Measurements from ENCODE around the gene THSD7A.

THSD7A gene

DNA sequence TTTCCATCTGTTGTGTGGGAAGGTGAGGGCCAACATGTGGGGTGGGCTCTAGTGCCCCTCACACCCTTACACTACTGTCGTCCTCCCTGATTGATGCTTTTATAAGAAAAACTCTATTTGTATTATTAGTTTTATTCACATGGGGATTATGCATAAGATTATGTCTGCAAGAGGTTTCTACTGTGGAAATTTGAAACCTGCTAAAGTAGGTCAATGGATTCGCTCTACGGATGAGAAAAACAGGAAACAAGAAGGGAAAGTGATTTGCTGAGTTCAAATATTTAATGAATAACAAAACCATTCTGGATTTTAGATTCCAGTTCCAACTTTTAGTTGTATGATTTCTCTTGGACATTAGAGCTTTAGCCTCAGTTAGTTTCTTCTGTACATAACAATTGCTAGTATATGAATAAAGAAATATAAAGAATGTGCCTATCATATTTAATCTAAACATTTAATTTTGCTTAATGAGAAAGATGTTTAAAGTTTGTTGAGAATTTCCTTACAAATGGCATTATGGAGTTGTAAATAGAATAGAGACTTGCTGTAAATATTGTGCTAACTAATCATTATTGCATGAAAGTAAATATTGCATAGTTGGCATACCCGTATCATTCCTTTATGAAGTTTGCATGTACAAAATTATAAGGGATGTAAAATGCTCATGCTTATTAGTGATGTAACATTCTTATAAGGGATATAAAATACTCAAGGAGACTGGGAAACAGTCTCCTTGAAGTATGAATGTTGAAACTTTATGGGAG lies 193.8 kb downstream of the THSD7A start:
- no peak for DNase-seq (ENCODE audit: low read depth)

DNA sequence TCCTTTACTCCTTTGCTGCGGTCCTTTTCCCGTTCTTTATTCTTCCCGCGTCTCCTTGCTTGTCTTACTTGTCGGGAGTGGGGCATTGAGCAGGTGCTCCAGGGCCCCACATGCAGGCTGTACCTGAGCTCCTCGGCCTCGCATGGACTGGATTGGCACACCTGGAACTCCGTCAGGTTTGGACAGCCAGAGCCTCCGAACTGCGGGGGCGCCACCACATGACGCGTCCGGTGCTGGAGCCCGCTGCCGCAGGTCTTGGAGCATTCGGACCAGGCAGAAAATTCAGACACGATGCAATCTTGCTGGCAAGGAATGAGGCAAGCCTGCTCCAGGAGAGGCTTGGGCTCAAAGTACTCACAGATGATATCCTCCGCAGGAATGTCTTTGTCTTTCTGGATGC lies 195.7 kb downstream of the THSD7A start:
- no peak for DNase-seq (ENCODE audit: low read depth)

DNA sequence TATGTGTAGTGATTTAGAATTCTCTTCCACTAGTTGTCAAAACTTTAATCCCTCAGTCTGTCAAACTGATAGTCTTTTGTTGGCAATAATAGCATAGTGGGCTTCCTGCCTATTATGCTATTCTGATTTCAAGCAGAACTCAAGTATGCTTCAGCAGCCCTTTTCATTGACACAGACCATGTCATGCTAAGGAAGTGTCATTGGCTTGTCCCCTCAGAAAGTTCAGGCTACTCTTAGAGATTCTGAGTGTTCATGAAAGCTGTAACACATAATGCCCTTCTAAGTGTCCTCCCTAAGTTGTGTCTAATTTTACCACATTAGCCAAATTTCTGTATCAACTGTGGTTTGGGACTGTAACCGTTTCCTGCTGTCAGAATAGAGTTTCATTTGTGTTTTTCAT lies 198.7 kb downstream of the THSD7A start:
- DNase-seq (ENCODE audit: low read depth), result no peak

DNA sequence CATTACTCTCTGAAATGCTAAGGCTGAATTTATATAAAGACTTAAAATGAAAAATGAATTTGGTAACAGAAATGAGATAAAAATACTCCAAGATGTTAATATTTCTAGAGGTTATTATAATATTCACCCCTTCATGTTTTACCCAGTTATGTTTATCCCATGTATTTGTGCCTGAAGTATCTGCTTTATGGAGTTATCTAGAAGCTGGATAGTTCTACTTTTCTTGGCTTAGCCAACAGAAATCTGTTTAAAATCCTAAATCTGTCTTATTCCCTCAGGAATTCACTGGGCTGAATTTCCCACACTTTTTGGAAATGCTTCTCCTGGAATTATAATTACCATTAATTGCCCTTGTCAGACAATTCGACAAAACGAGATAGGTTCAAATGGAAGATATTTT lies 201.6 kb downstream of the THSD7A start:
- DNase-seq (ENCODE audit: low read depth), result no peak

DNA sequence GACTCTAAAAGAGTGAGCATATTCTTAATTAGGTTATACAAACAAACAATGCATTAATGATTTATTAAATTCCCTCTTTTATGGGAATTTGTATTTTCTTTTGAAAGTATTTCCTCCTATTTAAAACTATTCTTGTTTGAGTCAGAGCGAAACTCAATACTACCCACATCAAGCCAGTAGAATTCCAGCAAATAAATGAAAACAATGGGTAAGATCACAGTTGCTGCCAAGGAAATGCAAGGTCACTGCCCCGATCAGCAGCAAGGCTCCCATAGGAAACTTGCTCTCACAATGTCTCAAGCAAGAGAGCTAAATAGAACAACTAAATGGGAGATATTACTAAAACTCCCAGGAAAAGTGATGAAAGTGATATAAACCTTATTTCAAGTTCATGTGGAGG lies 206.3 kb downstream of the THSD7A start:
- DNase-seq (ENCODE audit: low read depth), result no peak

DNA sequence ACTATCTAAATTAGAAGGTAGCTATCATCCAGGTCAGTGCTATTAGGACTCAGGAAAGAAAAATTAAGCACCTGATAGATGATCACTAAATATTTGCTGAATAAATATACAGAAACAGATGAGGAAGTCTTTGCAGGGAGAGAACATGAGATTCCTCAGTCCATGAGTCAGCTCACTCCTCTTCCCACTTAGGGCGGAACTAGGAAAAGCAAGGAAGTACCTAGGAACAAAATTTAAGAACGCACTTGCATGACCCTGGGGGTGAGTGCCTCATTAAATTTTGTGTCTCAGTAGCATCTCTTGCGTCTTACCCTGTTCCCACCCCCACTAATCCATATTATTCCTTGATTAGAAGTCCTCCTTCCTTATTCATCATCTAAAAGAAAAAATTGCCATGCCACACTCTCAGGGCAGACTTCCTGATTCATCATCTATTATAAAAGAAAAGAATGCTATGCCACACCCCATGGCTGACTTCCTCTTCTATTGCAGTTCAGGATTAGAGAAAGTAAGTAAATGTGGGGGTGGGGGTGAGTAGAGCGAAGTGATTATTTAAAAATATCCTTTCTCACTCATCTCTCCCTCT lies 208.8 kb downstream of the THSD7A start:
- no peak for DNase-seq (ENCODE audit: low read depth)

DNA sequence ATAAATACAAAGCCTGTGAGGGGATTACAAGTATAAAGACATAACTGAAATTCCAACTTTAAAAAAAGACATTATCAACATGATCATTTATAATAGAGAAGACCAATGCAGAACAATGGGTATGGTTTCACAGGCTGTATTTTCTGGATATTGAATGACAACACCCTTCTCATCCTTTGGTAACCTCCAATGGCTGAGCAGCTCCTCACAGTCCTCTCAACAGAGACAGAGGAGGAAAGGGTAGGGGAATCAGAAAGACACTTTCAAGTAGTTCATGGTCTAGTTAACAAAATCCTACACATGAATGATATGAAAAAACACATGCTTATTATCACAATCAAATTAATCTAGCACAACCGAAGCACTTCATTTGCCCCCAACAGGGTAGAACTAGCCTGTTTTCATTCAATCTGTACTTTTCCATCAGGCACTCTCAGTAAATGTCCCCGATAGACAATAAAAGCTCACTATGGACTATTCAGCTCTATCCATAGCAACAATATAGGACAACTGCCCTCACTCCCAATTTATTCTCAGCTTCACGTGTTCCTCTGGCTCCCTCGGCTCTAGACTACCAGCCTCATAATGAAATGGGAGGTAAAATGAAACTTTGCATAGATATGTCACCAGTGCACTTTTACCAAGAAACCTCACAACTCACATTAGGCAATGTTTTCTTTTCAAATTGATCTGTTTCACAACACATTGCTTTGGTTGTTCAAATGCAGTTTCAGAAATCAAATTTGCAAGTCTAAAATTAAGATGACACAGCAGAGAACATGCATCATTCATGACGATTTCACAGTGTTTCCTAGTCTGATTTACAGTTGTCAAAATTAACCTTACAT lies 211.4 kb downstream of the THSD7A start:
- no peak for DNase-seq (ENCODE audit: low read depth)

DNA sequence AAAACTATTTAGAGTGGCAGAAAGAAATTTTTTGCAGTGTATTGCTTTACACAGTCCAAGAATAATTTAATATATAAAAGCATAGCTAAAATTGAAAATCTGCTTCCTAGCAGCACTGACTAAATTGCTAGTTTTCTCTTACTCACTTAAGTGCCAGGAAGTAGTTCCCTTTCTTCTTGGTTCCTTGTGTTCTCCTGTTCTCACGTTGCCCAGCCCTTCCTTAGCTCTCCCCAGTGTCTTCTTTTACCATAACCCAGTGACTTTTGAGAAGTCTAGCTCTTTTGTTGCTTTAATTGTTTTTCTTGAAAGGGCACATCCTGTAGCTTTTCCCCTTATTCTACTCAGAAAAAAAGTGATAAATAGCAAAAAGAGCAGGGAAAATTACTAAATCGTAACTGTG lies 215.5 kb downstream of the THSD7A start:
- no peak for DNase-seq (ENCODE audit: low read depth)

DNA sequence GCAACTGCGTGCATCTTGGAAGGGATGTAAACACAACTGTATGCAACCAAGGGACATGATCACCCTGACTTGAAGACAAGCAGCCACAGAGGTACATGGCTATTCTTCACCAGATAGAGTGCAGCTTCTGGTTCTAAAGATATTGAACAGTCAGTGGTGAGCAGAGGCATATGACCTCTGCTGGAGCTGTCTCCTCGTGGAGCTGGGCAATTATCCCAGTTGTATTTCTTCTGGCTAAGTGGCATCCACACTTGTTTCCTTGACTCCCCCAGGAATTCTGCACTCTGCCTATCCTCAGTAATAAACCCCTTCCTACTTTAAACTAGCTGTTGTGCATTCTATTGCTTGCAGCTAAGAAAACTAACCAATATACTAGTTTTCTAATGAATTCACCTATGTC lies 216.8 kb downstream of the THSD7A start:
- no peak for DNase-seq (ENCODE audit: low read depth)

DNA sequence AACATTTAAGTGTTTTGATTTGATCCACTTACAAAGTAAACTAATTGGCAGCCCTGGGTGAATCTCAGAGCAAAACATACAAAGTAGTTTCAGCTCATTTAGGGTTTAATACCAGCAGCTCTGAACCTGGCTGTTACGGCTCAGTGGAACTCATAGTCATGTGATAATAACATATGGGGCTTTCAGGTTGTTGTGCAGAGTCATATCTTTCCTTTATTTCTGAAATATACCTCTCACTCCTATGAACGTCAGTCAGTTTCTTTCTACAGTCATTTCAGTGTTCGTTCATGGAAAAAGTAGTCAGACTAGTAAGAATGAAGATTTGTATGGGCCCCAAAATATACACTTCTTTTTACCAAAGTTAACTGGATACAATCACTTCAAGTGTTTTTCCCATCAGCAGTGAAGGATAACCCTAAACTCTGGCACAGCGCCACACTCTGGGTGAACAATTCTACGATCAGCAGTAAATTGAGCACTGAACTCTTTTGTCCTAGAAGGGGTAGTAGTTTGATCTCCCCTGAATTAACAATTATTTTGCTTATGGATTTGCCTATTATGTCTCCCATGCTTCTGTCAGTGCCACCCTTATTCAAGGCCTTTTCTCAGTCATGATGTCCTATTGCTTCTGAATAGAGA lies 218.6 kb downstream of the THSD7A start:
- DNase-seq (ENCODE audit: low read depth), result no peak

DNA sequence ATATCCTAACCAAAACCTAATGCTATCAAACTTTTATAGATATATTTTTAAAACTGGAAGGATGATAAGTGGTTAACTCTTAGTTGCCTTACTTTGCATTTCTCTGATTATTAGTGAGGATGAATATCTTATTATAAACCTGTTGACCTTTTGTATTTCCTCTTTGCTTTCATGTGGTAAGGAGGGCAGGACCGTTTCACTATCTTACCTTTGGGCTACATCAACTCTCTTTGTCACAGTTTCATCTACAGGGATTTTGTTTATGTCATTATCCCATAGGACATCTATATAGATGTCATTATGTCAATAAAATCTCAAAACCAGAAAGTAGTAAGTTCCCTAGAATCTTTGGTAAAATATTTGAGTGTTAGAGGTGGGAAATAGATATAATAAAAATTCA lies 219.3 kb downstream of the THSD7A start:
- DNase-seq (ENCODE audit: low read depth), result no peak

DNA sequence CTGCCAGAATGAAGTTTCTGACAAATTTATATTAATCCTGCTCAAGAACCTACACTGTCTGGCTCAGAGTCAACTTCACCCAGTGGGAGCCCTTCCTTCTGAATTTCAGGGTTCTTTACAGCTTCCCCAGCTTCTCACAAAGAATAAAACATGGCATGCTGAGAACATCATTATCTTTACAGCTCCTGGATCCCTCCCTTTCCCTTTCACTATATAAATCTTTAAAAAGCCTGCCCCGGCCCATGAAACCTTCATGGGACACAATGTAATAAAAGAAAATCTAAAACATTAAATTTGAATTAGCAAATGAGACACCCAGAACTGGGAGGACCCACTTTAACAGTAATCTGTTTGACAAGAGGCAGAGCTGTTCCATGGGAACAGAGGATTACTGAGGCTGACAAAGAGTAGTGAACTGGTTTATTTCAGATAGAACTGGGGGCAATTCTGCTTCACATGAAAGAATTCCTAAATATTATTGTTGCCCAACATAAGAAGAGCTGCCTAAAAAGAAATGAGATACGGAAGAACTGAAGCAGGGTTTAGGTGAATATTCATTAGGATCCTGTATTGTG lies 222.8 kb downstream of the THSD7A start:
- DNase-seq (ENCODE audit: low read depth), result no peak

DNA sequence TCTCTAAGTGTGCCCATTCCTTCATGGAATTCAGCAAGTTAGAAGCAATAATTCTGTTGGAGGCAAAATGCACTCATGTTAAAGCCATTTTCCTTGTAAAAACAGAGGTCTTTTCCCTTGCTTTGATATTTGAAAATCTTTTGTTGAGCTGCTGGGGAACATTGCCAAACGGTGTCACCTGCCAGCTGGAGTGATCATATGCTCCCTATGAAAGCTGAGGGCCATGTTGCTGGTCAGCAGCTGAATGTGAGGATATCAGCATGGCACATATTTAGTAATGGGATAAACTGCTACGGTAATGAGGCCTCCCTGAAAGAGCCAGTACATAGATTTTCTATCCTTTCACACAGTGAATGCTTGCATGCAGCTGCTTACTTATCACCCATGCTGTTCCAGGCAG lies 224.3 kb downstream of the THSD7A start:
- DNase-seq (ENCODE audit: low read depth), result no peak

DNA sequence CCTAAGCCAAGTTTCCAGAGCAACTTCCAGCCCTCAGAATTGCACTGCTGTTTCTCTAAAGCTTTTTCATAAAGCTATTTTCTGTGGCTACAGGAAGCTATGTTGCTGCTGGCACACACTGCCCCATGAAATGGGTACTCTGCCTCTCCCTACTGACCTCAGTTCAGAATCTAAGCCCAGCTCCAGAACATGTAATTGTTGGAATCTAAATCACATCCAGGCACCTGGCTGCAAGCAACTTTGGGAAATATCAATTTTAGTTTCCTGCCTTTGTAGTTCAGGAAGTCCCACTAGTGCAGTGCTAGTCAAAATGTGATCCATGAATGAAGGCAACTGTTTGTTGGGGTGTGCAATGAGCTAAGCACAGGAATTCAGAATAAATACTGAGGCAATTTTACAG lies 226.2 kb downstream of the THSD7A start:
- no peak for DNase-seq (ENCODE audit: low read depth)

DNA sequence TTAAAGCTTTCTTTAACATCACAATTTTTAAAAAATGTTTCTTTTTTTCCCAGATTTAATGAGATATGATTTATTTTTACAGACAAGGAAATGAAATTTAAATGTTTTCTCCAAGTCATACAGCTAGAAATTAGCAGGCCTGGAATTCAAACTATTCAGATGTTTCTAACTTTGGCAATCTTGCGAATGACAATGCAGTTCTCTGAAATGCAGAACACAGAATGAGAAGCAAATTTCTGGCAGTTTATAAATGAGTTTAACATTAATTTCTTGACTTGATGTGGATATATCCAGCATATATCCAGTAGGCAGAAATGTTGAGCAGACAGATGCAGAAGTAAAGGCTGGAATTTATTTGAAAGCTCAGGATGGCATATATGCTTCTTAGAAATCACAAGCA lies 227.5 kb downstream of the THSD7A start:
- DNase-seq (ENCODE audit: low read depth), result no peak

DNA sequence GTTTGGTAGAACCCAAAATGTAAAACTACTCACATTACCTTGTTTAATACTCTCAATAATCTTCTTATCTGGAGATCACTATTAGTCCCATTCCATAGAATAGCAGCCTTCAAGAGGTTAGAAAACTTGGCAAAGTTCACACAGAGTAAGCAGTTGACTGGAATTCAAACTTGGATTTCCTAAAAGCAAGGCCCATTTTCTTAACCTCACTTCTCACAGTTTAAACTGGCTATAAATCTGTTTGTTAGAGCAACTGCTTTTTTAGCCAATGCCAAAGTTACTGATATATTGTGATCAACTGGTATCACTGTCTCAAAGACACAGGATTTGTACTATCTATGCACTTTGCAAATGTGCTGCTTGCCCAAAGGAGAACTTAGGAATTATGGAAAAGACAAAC lies 230.2 kb downstream of the THSD7A start:
- no peak for DNase-seq (ENCODE audit: low read depth)

DNA sequence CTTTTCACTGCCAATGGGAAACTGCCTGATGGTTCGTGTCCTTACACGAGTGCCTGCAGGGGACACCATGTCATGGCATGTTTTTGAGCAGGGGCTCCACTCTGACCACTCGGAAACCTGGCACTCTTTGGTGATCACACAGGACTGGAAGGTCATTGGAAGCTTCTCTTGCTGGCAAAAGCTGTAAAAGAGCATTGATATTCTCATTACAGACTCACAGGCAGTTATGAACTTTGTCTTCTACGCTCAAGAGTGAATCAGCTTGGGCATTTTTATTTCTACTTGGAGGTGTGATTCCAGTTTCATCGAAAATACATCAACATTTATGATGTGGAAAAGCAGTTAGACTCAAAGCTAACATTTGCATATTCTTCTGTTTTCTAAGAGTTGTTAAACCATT lies 238.7 kb downstream of the THSD7A start:
- DNase-seq (ENCODE audit: low read depth), result no peak

DNA sequence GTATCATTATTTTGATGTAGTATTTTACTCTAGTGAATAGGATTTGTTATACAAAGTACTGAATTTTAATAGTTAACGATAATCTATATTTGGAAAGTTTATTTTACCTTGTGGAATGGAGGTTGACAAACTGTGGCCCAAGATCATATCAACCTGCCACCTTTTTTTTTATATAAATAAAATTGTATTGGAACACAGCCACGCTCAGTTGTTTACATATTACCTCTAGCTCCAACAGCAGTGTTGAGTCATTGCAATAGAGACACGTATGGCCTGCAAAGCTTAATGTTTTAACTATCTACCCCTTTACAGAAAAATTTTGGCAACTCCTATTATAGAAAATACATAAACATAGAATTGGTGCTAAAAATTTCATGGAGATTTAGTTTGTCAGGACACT lies 239.3 kb downstream of the THSD7A start:
- no peak for DNase-seq (ENCODE audit: low read depth)

DNA sequence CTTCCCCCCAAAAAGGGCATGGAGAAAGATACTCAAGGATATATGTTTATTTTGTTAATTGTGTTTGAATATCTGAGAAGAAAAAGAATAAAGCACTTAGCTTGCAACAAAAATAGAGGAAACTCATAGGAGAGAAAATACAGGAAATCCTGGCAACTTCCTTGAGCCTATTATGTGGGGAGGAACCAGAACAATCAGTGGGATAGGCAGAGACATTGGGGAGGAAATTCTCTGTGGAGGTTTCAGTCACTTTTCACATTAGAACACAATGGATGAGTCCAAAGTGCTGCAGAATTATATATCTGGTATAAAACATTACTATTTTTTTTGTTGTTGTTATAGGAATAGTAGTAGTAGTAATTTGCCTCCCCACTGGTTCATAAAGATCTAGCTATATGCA lies 240.1 kb downstream of the THSD7A start:
- DNase-seq (ENCODE audit: low read depth), result no peak

DNA sequence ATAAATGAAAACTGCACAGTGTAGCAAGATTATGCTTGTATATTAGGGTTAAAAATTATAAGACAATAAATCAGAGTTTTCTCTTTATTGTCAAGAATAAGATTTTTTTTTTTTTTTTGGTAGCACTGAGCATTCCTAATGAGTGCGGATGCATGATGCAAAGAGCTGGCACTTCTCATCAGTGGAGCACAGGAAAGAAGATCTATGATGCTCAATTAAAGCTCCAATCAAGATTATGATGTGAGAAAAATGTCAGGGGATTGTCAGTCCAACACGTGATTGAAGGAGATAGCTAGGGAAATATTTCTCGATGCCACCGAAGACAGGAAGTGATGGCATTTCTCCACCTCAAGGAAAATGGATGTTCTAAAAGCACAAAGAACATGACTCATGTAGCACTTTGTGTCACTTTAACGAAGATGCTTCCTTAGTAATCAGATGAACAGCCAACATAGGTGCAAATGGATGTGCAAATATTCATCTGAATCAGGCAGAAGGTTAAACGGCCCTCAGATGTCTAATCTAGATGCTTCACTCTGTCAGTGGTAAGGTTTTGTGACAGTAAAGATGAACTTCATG lies 240.9 kb downstream of the THSD7A start:
- DNase-seq (ENCODE audit: low read depth), result no peak

DNA sequence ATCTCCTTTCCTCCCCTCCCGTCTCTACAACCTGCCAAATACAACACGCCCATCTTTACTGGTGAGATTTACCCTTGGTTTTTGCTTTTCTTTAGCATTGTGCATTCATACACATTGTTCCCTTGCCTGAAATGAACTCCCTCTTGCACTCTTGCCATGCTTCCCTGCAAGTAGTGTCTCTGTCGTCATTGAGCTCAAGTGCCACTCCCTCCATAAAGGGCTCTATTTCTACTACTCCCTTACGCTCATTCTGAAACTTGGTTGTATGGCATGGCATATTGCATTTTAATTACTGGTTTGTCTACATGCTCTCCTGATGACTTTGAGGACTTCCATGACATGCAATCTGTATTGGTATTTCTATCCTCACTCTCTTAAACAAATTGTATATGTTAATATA lies 242.7 kb downstream of the THSD7A start:
- DNase-seq (ENCODE audit: low read depth), result no peak

DNA sequence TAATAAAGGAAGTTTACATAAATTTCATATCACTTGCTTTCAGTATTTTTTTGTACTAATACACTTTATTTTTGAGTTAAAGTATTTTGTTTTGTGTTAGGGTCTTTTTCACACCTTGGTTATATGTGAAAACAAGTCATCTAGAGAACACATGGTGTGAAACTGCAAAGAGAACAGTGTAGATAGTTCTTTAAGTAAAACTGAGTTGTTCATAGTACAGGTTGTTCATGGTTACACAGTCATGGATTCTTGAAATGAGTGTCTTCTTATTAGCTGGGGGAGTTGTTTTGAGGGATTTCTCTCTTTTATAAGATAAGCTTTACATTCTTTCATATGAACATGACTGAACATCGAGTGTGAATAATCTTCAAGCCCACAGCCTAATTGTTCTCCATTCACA lies 244.2 kb downstream of the THSD7A start:
- DNase-seq (ENCODE audit: low read depth), result no peak

Data from non-pigmented ciliary epithelial cell (primary cell).